Measurements from ENCODE around the gene L3MBTL3.

DNA sequence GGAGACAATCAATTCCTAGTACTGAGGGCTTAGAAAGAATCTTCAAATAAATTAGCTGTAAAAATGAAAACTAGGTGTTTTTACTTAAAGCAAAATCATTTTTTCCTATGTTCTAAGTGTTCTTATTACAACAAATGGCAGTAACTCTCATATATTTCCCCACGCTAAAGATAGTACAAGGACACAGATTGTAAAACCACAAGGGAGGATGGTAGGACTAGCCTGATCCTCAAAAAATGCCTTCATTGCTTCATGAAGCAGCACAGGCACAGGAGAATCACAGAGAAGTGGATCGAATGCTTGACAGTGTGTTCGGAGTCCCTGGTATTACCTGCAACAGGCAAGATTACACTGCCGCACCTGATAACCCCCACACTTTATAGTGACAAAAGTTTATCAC is 145.9 kb downstream of the L3MBTL3 start:
- TF ChIP-seq, protein P1, sequence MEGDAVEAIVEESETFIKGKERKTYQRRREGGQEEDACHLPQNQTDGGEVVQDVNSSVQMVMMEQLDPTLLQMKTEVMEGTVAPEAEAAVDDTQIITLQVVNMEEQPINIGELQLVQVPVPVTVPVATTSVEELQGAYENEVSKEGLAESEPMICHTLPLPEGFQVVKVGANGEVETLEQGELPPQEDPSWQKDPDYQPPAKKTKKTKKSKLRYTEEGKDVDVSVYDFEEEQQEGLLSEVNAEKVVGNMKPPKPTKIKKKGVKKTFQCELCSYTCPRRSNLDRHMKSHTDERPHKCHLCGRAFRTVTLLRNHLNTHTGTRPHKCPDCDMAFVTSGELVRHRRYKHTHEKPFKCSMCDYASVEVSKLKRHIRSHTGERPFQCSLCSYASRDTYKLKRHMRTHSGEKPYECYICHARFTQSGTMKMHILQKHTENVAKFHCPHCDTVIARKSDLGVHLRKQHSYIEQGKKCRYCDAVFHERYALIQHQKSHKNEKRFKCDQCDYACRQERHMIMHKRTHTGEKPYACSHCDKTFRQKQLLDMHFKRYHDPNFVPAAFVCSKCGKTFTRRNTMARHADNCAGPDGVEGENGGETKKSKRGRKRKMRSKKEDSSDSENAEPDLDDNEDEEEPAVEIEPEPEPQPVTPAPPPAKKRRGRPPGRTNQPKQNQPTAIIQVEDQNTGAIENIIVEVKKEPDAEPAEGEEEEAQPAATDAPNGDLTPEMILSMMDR (IDR thresholded peaks at IDR 0.05) = no peak
- TF ChIP-seq ZFX (IDR thresholded peaks at IDR 0.05; ENCODE audit: borderline replicate concordance) = no peak

Measured in 22Rv1 (cell line).